ENCODE results near the gene LMF1. TPM values are rescaled to one million over a fixed set of nuclear protein-coding genes. Genes with fewer than 3 reads are reported as not detected.

LMF1 gene
- total RNA-seq, 4 donors from 2014 or later, result 7.7 to 15.8 (median 10.2) TPM

- in situ Hi-C loops (cut with MboI; ENCODE audit: low sequenced_read_pairs in 4 of 4), result no loop called here
- Histone ChIP-seq H3K27me3 (no peaks in the 10 kb centered on the region), H3K4me3 (no peak overlapping the region), H3K27ac (no peak overlapping the region), H3K36me3 (no peaks in the 10 kb centered on the region), H3K4me1 (no peaks in the 10 kb centered on the region), H3K9me3 (no peaks in the 10 kb centered on the region)
- intact Hi-C loops (cut with DNase I; ENCODE audit: low total_unique reads), result no loop called here
- TF ChIP-seq POLR2A (IDR thresholded peaks at IDR 0.05), result no peak
- TF ChIP-seq, protein P1, sequence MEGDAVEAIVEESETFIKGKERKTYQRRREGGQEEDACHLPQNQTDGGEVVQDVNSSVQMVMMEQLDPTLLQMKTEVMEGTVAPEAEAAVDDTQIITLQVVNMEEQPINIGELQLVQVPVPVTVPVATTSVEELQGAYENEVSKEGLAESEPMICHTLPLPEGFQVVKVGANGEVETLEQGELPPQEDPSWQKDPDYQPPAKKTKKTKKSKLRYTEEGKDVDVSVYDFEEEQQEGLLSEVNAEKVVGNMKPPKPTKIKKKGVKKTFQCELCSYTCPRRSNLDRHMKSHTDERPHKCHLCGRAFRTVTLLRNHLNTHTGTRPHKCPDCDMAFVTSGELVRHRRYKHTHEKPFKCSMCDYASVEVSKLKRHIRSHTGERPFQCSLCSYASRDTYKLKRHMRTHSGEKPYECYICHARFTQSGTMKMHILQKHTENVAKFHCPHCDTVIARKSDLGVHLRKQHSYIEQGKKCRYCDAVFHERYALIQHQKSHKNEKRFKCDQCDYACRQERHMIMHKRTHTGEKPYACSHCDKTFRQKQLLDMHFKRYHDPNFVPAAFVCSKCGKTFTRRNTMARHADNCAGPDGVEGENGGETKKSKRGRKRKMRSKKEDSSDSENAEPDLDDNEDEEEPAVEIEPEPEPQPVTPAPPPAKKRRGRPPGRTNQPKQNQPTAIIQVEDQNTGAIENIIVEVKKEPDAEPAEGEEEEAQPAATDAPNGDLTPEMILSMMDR (IDR thresholded peaks at IDR 0.05 in 4 of 5, conservative IDR thresholded peaks at IDR 0.05 in 1 of 5), result no peak
- no peak for ATAC-seq
- DNase-seq, result no peak
These were observed 72.6 kb downstream of the LMF1 start for GRCh38 chr16:898216-898615.

- intact Hi-C loops (cut with DNase I; ENCODE audit: low total_unique reads) (no loop called here), in situ Hi-C loops (cut with MboI; ENCODE audit: low sequenced_read_pairs in 4 of 4) (no loop called here)
- DNase-seq (no peak), ATAC-seq (no peak)
- no peaks in the 10 kb centered on the region for H3K4me1 ChIP-seq
- H3K36me3 ChIP-seq, result no peaks in the 10 kb centered on the region
- H3K4me3 ChIP-seq, result no peak overlapping the region
- TF ChIP-seq, protein P1 (IDR thresholded peaks at IDR 0.05 in 4 of 5, conservative IDR thresholded peaks at IDR 0.05 in 1 of 5), result no peak
- TF ChIP-seq POLR2A (IDR thresholded peaks at IDR 0.05), result no peak
- no peaks in the 10 kb centered on the region for H3K27me3 ChIP-seq
- H3K9me3 ChIP-seq, result no peaks in the 10 kb centered on the region
- H3K27ac ChIP-seq, result no peak overlapping the region
These were observed 73.1 kb downstream of the LMF1 start for GRCh38 chr16:897701-898100.

- in situ Hi-C loops (cut with MboI; ENCODE audit: low sequenced_read_pairs in 4 of 4), result no loop called here
- Histone ChIP-seq H3K36me3 (no peaks in the 10 kb centered on the region), H3K4me1 (no peaks in the 10 kb centered on the region), H3K4me3 (no peak overlapping the region), H3K27ac (no peak overlapping the region), H3K9me3 (no peaks in the 10 kb centered on the region), H3K27me3 (no peaks in the 10 kb centered on the region)
- DNase-seq, result no peak
- intact Hi-C loops (cut with DNase I; ENCODE audit: low total_unique reads), result no loop called here
- ATAC-seq, result no peak
- TF ChIP-seq, protein P1 (IDR thresholded peaks at IDR 0.05 in 4 of 5, conservative IDR thresholded peaks at IDR 0.05 in 1 of 5), result no peak
- TF ChIP-seq POLR2A (IDR thresholded peaks at IDR 0.05), result no peak
These were observed 73.6 kb downstream of the LMF1 start for GRCh38 chr16:897200-897543.

GRCh38 chr16:896261-897199 lies 74.3 kb downstream of the LMF1 start:
- TF ChIP-seq, protein P1 (IDR thresholded peaks at IDR 0.05 in 4 of 5, conservative IDR thresholded peaks at IDR 0.05 in 1 of 5), result no peak
- no peak for TF ChIP-seq POLR2A (IDR thresholded peaks at IDR 0.05)
- in situ Hi-C loops (cut with MboI; ENCODE audit: low sequenced_read_pairs in 4 of 4), result no loop called here

More at GRCh38 chr16:896261-897199, 74.3 kb downstream of the LMF1 start:
- intact Hi-C loops (cut with DNase I; ENCODE audit: low total_unique reads), result no loop called here
- no peaks in the 10 kb centered on the region for H3K36me3 ChIP-seq
- no peaks in the 10 kb centered on the region for H3K27me3 ChIP-seq
- DNase-seq, result no peak
- no peaks in the 10 kb centered on the region for H3K4me1 ChIP-seq
- no peak for ATAC-seq
- no peaks in the 10 kb centered on the region for H3K9me3 ChIP-seq
- no peak overlapping the region for H3K4me3 ChIP-seq
- H3K27ac ChIP-seq, result no peak overlapping the region
